ENCODE measurements around the gene EOMES.
"Not testable (repeated sequence)": the region's sequence is repeated elsewhere in the genome, so short reads cannot be mapped to it uniquely, and the experiment has no call there.

Gene EOMES

GRCh38 chr3:27721717-27722564 lies at the start of gene EOMES:
EOMES (minus strand) TSS chr3:27722323; CDS start chr3:27722294, 29 bp downstream.
- peak; percentile 49 to 50 for DNase-seq (ENCODE audit: low read depth in 2 of 2)

GRCh38 chr3:27770384-27770783 lies 48.3 kb upstream of the EOMES start:
- DNase-seq (ENCODE audit: low read depth in 2 of 2), result not testable (repeated sequence)

GRCh38 chr3:27767000-27767399 lies 44.9 kb upstream of the EOMES start:
- DNase-seq (ENCODE audit: low read depth in 2 of 2), result no peak

GRCh38 chr3:27758083-27758482 lies 36.0 kb upstream of the EOMES start:
- DNase-seq (ENCODE audit: low read depth in 2 of 2), result peak in 1 of 2 donors; percentile 6

- no peak for DNase-seq (ENCODE audit: low read depth in 2 of 2)
Observed at GRCh38 chr3:27756877-27757276, 34.8 kb upstream of the EOMES start.

- no peak for DNase-seq (ENCODE audit: low read depth in 2 of 2)
Observed at GRCh38 chr3:27752926-27753325, 30.8 kb upstream of the EOMES start.

- no peak for DNase-seq (ENCODE audit: low read depth in 2 of 2)
Observed at GRCh38 chr3:27749643-27750042, 27.5 kb upstream of the EOMES start.

GRCh38 chr3:27746838-27747237 lies 24.7 kb upstream of the EOMES start:
- no peak for DNase-seq (ENCODE audit: low read depth in 2 of 2)

GRCh38 chr3:27740854-27741253 lies 18.7 kb upstream of the EOMES start:
- no peak for DNase-seq (ENCODE audit: low read depth in 2 of 2)

- DNase-seq (ENCODE audit: low read depth in 2 of 2), result no peak
Observed at GRCh38 chr3:27737091-27737490, 15.0 kb upstream of the EOMES start.

- no peak for DNase-seq (ENCODE audit: low read depth in 2 of 2)
Observed at GRCh38 chr3:27730774-27731659, 8.9 kb upstream of the EOMES start.

GRCh38 chr3:27729748-27730611 lies 7.9 kb upstream of the EOMES start:
- DNase-seq (ENCODE audit: low read depth in 2 of 2), result no peak

- no peak for DNase-seq (ENCODE audit: low read depth in 2 of 2)
Observed at GRCh38 chr3:27729325-27729724, 7.2 kb upstream of the EOMES start.

GRCh38 chr3:27728195-27729087 lies 6.3 kb upstream of the EOMES start:
- DNase-seq (ENCODE audit: low read depth in 2 of 2), result no peak

GRCh38 chr3:27726240-27726639 lies 4.1 kb upstream of the EOMES start:
- DNase-seq (ENCODE audit: low read depth in 2 of 2), result no peak

- no peak for DNase-seq (ENCODE audit: low read depth in 2 of 2)
Observed at GRCh38 chr3:27724459-27725197, 2.5 kb upstream of the EOMES start.

GRCh38 chr3:27723815-27724458 lies 1.8 kb upstream of the EOMES start:
- no peak for DNase-seq (ENCODE audit: low read depth in 2 of 2)

GRCh38 chr3:27723456-27723814 lies 1.3 kb upstream of the EOMES start:
- no peak for DNase-seq (ENCODE audit: low read depth in 2 of 2)

GRCh38 chr3:27723001-27723445 lies 900 bp upstream of the EOMES start:
- DNase-seq (ENCODE audit: low read depth in 2 of 2), result no peak

Data from stimulated activated CD4-positive, alpha-beta T cell treated with anti-CD3 and anti-CD28 coated beads, Interleukin-4, amount 100 ng/mL, for 48 hours (primary cell).